LNCaP clone FGC (cell line): ENCODE results near the gene UIMC1.
A peak's percentile ranks its signal among the peaks of the same experiment; 100 is the strongest.
"Not testable (repeated sequence)": the region's sequence is repeated elsewhere in the genome, so short reads cannot be mapped to it uniquely, and the experiment has no call there.

Experiments used
- DNase-seq: peaks from one replicate; pipeline ENCODE4 v3.0.0-alpha.2; 2011; ENCODE audit warnings: low read depth
- H3K4me3 ChIP-seq: 2 replicates; pipeline ENCODE4 v1.5.1; 2011; ENCODE audit warnings: mild to moderate bottlenecking, low read depth, low read length, control low read depth
- CTCF ChIP-seq: IDR thresholded peaks from 2 replicates; pipeline ENCODE4 v1.5.1; 2012; ENCODE audit warnings: mild to moderate bottlenecking; ENCODE audit not compliant: control insufficient read depth, insufficient read depth; ENCODE audit errors: extremely low read depth

Gene UIMC1

GRCh38 chr5:177006265-177006972 lies at the start of gene UIMC1:
UIMC1 (minus strand) TSS chr5:177006779; CDS start chr5:176982615, 24,164 bp downstream.
- peak; percentile 76 for DNase-seq
- H3K4me3 ChIP-seq = peak within 1 kb of the TSS; percentile 91
- no peak for TF ChIP-seq CTCF

GRCh38 chr5:177049285-177049684 lies 42.7 kb upstream of the UIMC1 start:
- TF ChIP-seq CTCF = no peak
- no peak for DNase-seq
- no peak overlapping the region for H3K4me3 ChIP-seq

- not testable (repeated sequence) for H3K4me3 ChIP-seq
Observed at GRCh38 chr5:177048531-177048930, 42.0 kb upstream of the UIMC1 start.

GRCh38 chr5:177045631-177046030 lies 39.1 kb upstream of the UIMC1 start:
- H3K4me3 ChIP-seq = no peak overlapping the region
- no peak for TF ChIP-seq CTCF
- no peak for DNase-seq

More at GRCh38 chr5:177048531-177048930, 42.0 kb upstream of the UIMC1 start:
- DNase-seq = not testable (repeated sequence)

- DNase-seq = no peak
- H3K4me3 ChIP-seq = no peak overlapping the region
- TF ChIP-seq CTCF = no peak
Observed at GRCh38 chr5:177044641-177045040, 38.1 kb upstream of the UIMC1 start.

- DNase-seq = no peak
- TF ChIP-seq CTCF = no peak
- no peak overlapping the region for H3K4me3 ChIP-seq
Observed at GRCh38 chr5:177043958-177044357, 37.4 kb upstream of the UIMC1 start.

GRCh38 chr5:177043114-177043513 lies 36.5 kb upstream of the UIMC1 start:
- H3K4me3 ChIP-seq = no peak overlapping the region
- TF ChIP-seq CTCF = no peak
- no peak for DNase-seq
